ENCODE measurements around the gene ESYT1. TPM values are rescaled to one million over a fixed set of nuclear protein-coding genes. Genes with fewer than 3 reads are reported as not detected.

ESYT1 gene
- total RNA-seq, 4 donors from 2014 or later = 51.2 to 84.1 (median 64.9) TPM

DNA sequence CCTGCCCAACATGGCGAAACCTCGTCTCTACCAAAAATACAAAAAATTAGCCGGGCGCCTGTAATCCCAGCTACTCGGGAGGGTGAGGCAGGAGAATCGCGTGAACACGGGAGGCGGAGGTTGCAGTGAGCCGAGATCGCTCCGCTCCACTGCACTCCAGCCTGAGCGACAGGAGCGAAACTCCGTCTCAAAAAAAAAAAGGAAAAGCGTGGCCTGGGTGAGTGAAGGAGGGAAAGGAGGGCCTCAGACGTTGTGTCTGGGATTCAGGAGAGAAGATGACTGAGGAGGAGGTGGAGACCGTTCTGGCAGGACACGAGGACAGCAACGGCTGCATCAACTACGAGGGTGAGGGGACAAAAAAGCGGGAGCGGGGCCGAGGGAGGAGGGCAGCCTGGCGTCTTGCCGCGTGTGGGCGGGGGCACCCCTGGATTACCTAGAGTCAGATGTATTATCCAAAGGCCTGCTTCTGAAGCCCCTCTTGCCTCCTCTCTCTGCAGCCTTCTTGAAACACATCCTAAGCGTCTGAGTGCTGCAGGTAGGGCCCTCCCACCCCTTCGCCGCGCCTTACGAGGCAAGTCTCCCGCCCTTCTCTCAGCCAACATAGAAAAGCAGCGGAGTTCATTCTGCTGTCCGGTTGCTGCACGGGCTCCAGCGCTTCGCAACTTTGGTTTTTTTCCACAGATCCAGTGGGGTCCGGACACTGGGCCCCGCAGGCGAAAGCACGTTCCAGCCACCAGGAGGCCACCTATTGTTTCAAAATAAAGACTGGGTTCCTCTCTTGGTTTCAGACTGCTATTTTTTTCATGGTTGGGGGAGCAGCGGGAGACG is 29.3 kb downstream of the ESYT1 start:
- TF ChIP-seq, protein P1, sequence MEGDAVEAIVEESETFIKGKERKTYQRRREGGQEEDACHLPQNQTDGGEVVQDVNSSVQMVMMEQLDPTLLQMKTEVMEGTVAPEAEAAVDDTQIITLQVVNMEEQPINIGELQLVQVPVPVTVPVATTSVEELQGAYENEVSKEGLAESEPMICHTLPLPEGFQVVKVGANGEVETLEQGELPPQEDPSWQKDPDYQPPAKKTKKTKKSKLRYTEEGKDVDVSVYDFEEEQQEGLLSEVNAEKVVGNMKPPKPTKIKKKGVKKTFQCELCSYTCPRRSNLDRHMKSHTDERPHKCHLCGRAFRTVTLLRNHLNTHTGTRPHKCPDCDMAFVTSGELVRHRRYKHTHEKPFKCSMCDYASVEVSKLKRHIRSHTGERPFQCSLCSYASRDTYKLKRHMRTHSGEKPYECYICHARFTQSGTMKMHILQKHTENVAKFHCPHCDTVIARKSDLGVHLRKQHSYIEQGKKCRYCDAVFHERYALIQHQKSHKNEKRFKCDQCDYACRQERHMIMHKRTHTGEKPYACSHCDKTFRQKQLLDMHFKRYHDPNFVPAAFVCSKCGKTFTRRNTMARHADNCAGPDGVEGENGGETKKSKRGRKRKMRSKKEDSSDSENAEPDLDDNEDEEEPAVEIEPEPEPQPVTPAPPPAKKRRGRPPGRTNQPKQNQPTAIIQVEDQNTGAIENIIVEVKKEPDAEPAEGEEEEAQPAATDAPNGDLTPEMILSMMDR (IDR thresholded peaks at IDR 0.05) = peak in 1 of 3 donors; percentile 75
- TF ChIP-seq POLR2A (IDR thresholded peaks at IDR 0.05) = no peak
- peak; percentile 74 to 96 for DNase-seq (ENCODE audit: low spot score in 2 of 2)
- 3 to 4% methylated on average over 44 to 45 of the region's 45 CpGs for WGBS, 2 donors
- H3K4me3 ChIP-seq (ENCODE audit: low read depth, poor library complexity, severe bottlenecking) = peak overlapping the region; percentile 4
- intact Hi-C loops (cut with DNase I; ENCODE audit: low total_unique reads) = loop anchor here (2.0 kb wide), 1 partner anchor 29 kb away; the partner anchor contains the start of gene ESYT1

GRCh38 chr12:56158029-56158925 is 30.2 kb downstream of the ESYT1 start, which contains the start of gene MYL6:
Gene MYL6 (plus strand): TSS chr12:56158359. CDS start chr12:56158402, 43 bp downstream.
- H3K4me3 ChIP-seq (ENCODE audit: low read depth, poor library complexity, severe bottlenecking) = peak within 1 kb of the TSS; percentile 80
- peak; percentile 99 for DNase-seq (ENCODE audit: low spot score in 2 of 2)
- WGBS, 2 donors = 0 to 1% methylated on average over 30 of the region's 30 CpGs
- intact Hi-C loops (cut with DNase I; ENCODE audit: low total_unique reads) = loop anchor here (2.0 kb wide), 1 partner anchor 29 kb away; the partner anchor contains the start of gene ESYT1
- TF ChIP-seq POLR2A (IDR thresholded peaks at IDR 0.05) = peak in 1 of 2 donors; percentile 98
- TF ChIP-seq, protein P1 (IDR thresholded peaks at IDR 0.05) = no peak

GRCh38 chr12:56158926-56159461 is 30.9 kb downstream of the ESYT1 start:
- WGBS, 2 donors = 0% methylated on average over 6 of the region's 6 CpGs
- peak overlapping the region; percentile 80 for H3K4me3 ChIP-seq (ENCODE audit: low read depth, poor library complexity, severe bottlenecking)
- TF ChIP-seq, protein P1 (IDR thresholded peaks at IDR 0.05) = no peak
- TF ChIP-seq POLR2A (IDR thresholded peaks at IDR 0.05) = no peak
- DNase-seq (ENCODE audit: low spot score in 2 of 2) = peak; percentile 88 to 97
- intact Hi-C loops (cut with DNase I; ENCODE audit: low total_unique reads) = loop anchor here (2.0 kb wide), 1 partner anchor 30 kb away; the partner anchor contains the start of gene ESYT1

DNA sequence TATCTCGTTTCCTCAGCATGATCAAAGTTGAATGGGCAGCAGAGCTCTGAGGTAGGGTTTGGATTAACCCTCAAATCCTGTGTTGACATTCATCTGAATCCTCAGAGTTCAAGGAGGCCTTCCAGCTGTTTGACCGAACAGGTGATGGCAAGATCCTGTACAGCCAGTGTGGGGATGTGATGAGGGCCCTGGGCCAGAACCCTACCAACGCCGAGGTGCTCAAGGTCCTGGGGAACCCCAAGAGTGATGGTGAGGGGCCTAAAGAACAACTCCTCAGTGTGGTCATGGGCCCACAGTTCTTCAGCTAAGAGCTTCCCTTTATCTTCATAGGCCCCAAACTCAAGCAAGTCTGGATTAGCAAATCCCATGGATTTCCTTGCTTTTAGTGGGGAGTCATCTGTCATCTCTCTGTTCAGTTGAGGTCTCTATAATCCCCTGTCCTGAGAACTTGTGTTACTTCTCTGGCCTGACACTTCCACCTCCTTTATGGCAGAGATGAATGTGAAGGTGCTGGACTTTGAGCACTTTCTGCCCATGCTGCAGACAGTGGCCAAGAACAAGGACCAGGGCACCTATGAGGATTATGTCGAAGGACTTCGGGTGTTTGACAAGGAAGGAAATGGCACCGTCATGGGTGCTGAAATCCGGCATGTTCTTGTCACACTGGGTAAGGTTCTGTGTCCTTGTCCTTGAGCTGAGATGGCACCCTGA is 31.6 kb downstream of the ESYT1 start:
- TF ChIP-seq, protein P1 (IDR thresholded peaks at IDR 0.05) = no peak
- no peak for TF ChIP-seq POLR2A (IDR thresholded peaks at IDR 0.05)
- intact Hi-C loops (cut with DNase I; ENCODE audit: low total_unique reads) = loop anchor here (2.0 kb wide), 1 partner anchor 31 kb away; the partner anchor contains the start of gene ESYT1
- H3K4me3 ChIP-seq (ENCODE audit: low read depth, poor library complexity, severe bottlenecking) = peak overlapping the region; percentile 80
- 19 to 24% methylated on average over 8 of the region's 8 CpGs for WGBS, 2 donors
- no peak for DNase-seq (ENCODE audit: low spot score in 2 of 2)

Data from lower leg skin (tissue), 4 donors.